HG03432 (cell line): ENCODE results near the gene ZNF169.
"Not testable (repeated sequence)": the region's sequence is repeated elsewhere in the genome, so short reads cannot be mapped to it uniquely, and the experiment has no call there.

Source experiments
- ATAC-seq: cut with Tn5 transposase; IDR thresholded peaks from one replicate; pipeline ENCODE4 v1.9.1; 2021; ENCODE audit warnings: mild to moderate bottlenecking, moderate library complexity; ENCODE audit not compliant: unreplicated experiment

The ZNF169 gene

DNA sequence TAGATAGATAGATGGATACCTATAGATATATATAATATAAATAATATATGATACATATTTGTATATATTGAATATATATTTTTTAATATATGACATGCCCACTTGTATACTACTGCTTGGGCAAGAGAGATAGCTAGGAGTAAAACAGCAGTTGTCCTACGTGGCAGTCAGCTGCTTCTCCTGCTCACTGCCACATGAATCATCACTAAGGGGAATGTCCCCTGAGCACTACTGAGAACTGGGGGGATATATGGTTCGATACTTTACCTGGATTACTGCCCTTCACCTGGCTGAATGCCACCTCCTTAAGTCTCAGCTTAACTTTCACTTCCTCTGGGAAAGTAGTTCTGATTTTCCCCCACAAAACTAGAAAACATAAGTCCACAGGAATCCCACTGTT is 82.6 kb downstream of the ZNF169 start:
- ATAC-seq, result not testable (repeated sequence)

DNA sequence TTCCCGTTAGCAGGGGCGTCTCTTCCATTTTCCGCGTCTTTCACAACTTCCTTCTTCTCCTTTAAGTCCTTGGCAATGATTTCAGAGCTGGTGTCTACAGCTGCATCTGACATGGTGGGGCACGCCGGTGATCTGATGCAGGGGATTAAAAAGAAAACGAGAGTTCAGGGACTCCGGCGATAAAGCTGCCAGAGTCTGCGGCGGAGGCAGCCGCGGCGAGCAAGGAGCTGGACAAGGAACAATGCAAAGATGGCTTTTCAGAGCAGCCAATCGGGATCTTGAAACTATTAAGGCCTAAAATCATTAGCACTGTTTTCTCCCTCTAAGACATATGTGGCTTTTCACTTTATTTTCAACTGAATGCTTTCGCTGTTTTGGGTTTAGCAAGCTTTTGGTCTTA is 88.4 kb downstream of the ZNF169 start:
- not testable (repeated sequence) for ATAC-seq

DNA sequence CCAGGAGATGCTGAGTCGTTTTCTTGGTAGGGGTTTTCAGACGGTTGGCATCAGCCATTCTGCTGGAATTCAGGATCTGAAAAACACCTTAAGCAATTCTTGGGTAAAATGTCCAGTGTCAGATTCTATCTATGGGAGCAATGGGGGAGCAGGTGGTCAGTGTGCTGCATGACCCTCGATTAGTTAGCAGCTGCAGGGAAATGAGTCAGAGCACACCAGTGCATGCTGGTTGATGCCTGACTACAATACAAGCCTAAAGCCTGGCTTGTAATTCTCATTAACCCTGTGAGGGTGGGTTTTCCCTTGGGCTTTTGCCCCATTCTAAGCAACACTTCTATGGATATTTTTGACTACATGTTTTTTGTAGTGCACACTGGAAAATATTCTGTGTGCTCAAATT is 89.7 kb downstream of the ZNF169 start:
- not testable (repeated sequence) for ATAC-seq
